Activated CD8-positive, alpha-beta T cell treated with anti-CD3 and anti-CD28 coated beads for 36 hours (primary cell): ENCODE measurements around the gene BUB3. TPM values are rescaled to one million over a fixed set of nuclear protein-coding genes. Genes with fewer than 3 reads are reported as not detected.
A peak's percentile ranks its signal among the peaks of the same experiment; 100 is the strongest.

Source experiments
- ATAC-seq: fragments of 200-7000 bp; cut with Tn5 transposase; one replicate; pipeline ENCODE4 v1.10.0; 2021; ENCODE audit warnings: mild to moderate bottlenecking, moderate library complexity
- CTCF ChIA-PET: fragments of 350-600 bp; sonication (Branson Sonifier 250); formaldehyde crosslinking; loops from one replicate; lab custom pipeline; 2021; ENCODE audit warnings: antibody characterized with exemption; lab: Charles Lee
- POLR2A ChIA-PET: fragments of 350-600 bp; sonication (Branson Sonifier 250); formaldehyde crosslinking; loops from one replicate; lab custom pipeline; 2021; ENCODE audit warnings: antibody characterized with exemption; lab: Charles Lee
- DNase-seq: peaks from one replicate; pipeline ENCODE4 v3.0.0-alpha.2; 2020
- H3K27ac Mint-ChIP-seq: one replicate; pipeline ENCODE4 v1.8.0; 2021; ENCODE audit warnings: mild to moderate bottlenecking, mixed read lengths
- H3K27me3 Mint-ChIP-seq: one replicate; pipeline ENCODE4 v1.8.0; 2021; ENCODE audit warnings: mixed read lengths
- H3K36me3 Mint-ChIP-seq: one replicate; pipeline ENCODE4 v1.8.0; 2021; ENCODE audit warnings: low read depth, mixed read lengths
- H3K4me1 Mint-ChIP-seq: one replicate; pipeline ENCODE4 v1.8.0; 2021; ENCODE audit warnings: low read depth, mixed read lengths
- H3K4me3 Mint-ChIP-seq: one replicate; pipeline ENCODE4 v1.8.0; 2021; ENCODE audit warnings: mild to moderate bottlenecking, moderate library complexity, mixed read lengths
- H3K9me3 Mint-ChIP-seq: one replicate; pipeline ENCODE4 v1.8.0; 2021; ENCODE audit warnings: mixed read lengths
- CTCF ChIP-seq: fragments of 200-600 bp; IDR thresholded peaks from one replicate; pipeline ENCODE4 v1.8.0; 2022; ENCODE audit warnings: antibody characterized with exemption, mild to moderate bottlenecking
- intact Hi-C: fragments of 100-400 bp; cut with micrococcal nuclease; formaldehyde crosslinking; loops from one replicate; pipeline ENCODE4 v1.10.0; 2022
- total RNA-seq, 2 experiments: library from RNA; stranded (reverse); gene quantifications; one replicate each; pipeline ENCODE4 v1.2.3, GENCODE V29; 2021

The BUB3 gene
- total RNA-seq, 2 experiments from 2014 or later = 256 to 273 TPM

- H3K27me3 Mint-ChIP-seq = peaks cover 20% of the 10 kb centered on the region
- intact Hi-C loops = loop anchor here (10.0 kb wide), 1 partner anchor 779 kb away; the partner anchor contains the start of gene PLEKHA1
- peaks cover 41% of the 10 kb centered on the region for H3K36me3 Mint-ChIP-seq
- ATAC-seq (no peak), DNase-seq (no peak)
- H3K4me3 Mint-ChIP-seq = peak overlapping the region; percentile 93
- POLR2A ChIA-PET = interaction anchor here (0.6 to 1.7 kb wide), 4 partner anchors 12 to 20 kb away, joined by 3 to 8 read pairs (median 4); no protein-coding TSS in a partner anchor
- peaks cover 59% of the 10 kb centered on the region for H3K4me1 Mint-ChIP-seq
- peak overlapping the region; percentile 100 for H3K27ac Mint-ChIP-seq
- peaks cover 1% of the 10 kb centered on the region for H3K9me3 Mint-ChIP-seq
- no peak for TF ChIP-seq CTCF
- CTCF ChIA-PET = interaction anchor here (1.2 to 1.6 kb wide), 3 partner anchors 9 to 32 kb away, joined by 3 to 8 read pairs (median 6); no protein-coding TSS in a partner anchor
These were observed 613 bp upstream of the BUB3 start for GRCh38 chr10:123153486-123154091.

GRCh38 chr10:123154711-123155505 is 706 bp downstream of the BUB3 start:
- ChIA-PET CTCF (no interaction called here), POLR2A (interaction anchor here (1.4 to 1.7 kb wide), 2 partner anchors 12 to 14 kb away, joined by 3 to 8 read pairs; no protein-coding TSS in a partner anchor)
- intact Hi-C loops = loop anchor here (10.0 kb wide), 1 partner anchor 780 kb away; the partner anchor contains the start of gene PLEKHA1
- H3K4me1 Mint-ChIP-seq = peaks cover 67% of the 10 kb centered on the region
- H3K9me3 Mint-ChIP-seq = peaks cover 1% of the 10 kb centered on the region
- H3K27me3 Mint-ChIP-seq = peaks cover 14% of the 10 kb centered on the region
- H3K36me3 Mint-ChIP-seq = peaks cover 50% of the 10 kb centered on the region
- no peak for TF ChIP-seq CTCF
- peak overlapping the region; percentile 100 for H3K27ac Mint-ChIP-seq
- ATAC-seq = peak; percentile 40
- peak overlapping the region; percentile 93 for H3K4me3 Mint-ChIP-seq
- peak; percentile 61 for DNase-seq

GRCh38 chr10:123156078-123156477 is 1.9 kb downstream of the BUB3 start:
- Mint-ChIP-seq H3K4me3 (peak overlapping the region; percentile 93), H3K27me3 (peaks cover 8% of the 10 kb centered on the region), H3K27ac (peak overlapping the region; percentile 69), H3K36me3 (peaks cover 61% of the 10 kb centered on the region), H3K9me3 (peaks cover 1% of the 10 kb centered on the region), H3K4me1 (peaks cover 71% of the 10 kb centered on the region)
- CTCF ChIA-PET = interaction anchor here (0.8 kb wide), 1 partner anchor 11 kb away, joined by 3 read pairs; no protein-coding TSS in a partner anchor
- no peak for ATAC-seq
- POLR2A ChIA-PET = interaction anchor here (0.6 to 1.4 kb wide), 2 partner anchors 11 to 1374 kb away, joined by 3 read pairs; no protein-coding TSS in a partner anchor
- intact Hi-C loops = loop anchor here (10.0 kb wide), 1 partner anchor 781 kb away; the partner anchor contains the start of gene PLEKHA1
- TF ChIP-seq CTCF = no peak
- no peak for DNase-seq

GRCh38 chr10:123157210-123157609 is 3.0 kb downstream of the BUB3 start:
- no peak for TF ChIP-seq CTCF
- peak overlapping the region; percentile 93 for H3K4me3 Mint-ChIP-seq
- DNase-seq (no peak), ATAC-seq (no peak)
- peaks cover 1% of the 10 kb centered on the region for H3K9me3 Mint-ChIP-seq
- H3K36me3 Mint-ChIP-seq = peaks cover 69% of the 10 kb centered on the region
- ChIA-PET POLR2A (no interaction called here), CTCF (no interaction called here)
- intact Hi-C loops = loop anchor here (10.0 kb wide), 1 partner anchor 782 kb away; the partner anchor contains the start of gene PLEKHA1
- H3K27ac Mint-ChIP-seq = peak overlapping the region; percentile 30
- H3K27me3 Mint-ChIP-seq = no peaks in the 10 kb centered on the region
- peaks cover 70% of the 10 kb centered on the region for H3K4me1 Mint-ChIP-seq
